K562 (cell line): ENCODE measurements around the gene OTUB2. TPM values are rescaled to one million over a fixed set of nuclear protein-coding genes. Genes with fewer than 3 reads are reported as not detected.

ENCODE experiments used
- ATAC-seq: fragments of 200-7000 bp; cut with Tn5 transposase; 3 replicates; pipeline ENCODE4 v1.9.1; 2020; ENCODE audit warnings: moderate library complexity
- BruUV-seq: library from RNA; stranded (reverse); fragments of 400-500 nt; replicated peaks from 2 replicates; lab custom pipeline; 2021; lab: Mats Ljungman, UMichigan
- CTCF ChIA-PET: fragments of 300-600 bp; formaldehyde crosslinking; extraction: SDS; loops from one replicate; lab custom pipeline; 2021; ENCODE audit warnings: low intra/inter-chr PET ratio; lab: Yijun Ruan, JAX
- POLR2A ChIA-PET: fragments of 300-600, 350-650 bp; sonication (Branson Sonifier 250); formaldehyde crosslinking; extraction: SDS; loops from one replicate; lab custom pipeline; 2021; ENCODE audit warnings: antibody characterized with exemption, inconsistent platforms; lab: Yijun Ruan, JAX
- DNase-seq, 4 experiments: peaks; one replicate each; pipeline versions ENCODE4 v3.0.0 to v3.0.0-alpha.2; 2011 to 2018; ENCODE audit warnings: low spot score in 3 of 4, mixed read lengths in 3 of 4; ENCODE audit errors: extremely low read depth in 1 of 4
- FAIRE-seq: peaks from 2 replicates; lab custom pipeline; 2011; peaks lifted over from hg19 to GRCh38; lab: Jason Lieb, UNC
- H2AFZ ChIP-seq: 2 replicates; pipeline ENCODE4 v1.6.0; 2011; ENCODE audit warnings: low read depth, low read length, control low read depth, inconsistent platforms
- H3K27ac ChIP-seq: fragments of 200-600 bp; 3 replicates; pipeline ENCODE4 v1.8.0; 2011; ENCODE audit warnings: low read depth, mild to moderate bottlenecking, control low read depth, inconsistent platforms, low read length, moderate library complexity, mixed read lengths; ENCODE audit errors: extremely low read depth
- H3K27me3 ChIP-seq, 2 experiments: fragments of 300-600 bp in 1 of 2; 2 replicates in 1 of 2; 3 replicates in 1 of 2; pipeline versions ENCODE4 v1.6.0 to v1.8.0; 2011; ENCODE audit warnings: inconsistent platforms in 2 of 2, low read length in 2 of 2, mild to moderate bottlenecking in 1 of 2, mixed read lengths in 1 of 2, moderate library complexity in 1 of 2; ENCODE audit not compliant: control insufficient read depth in 2 of 2, insufficient read depth in 2 of 2
- H3K36me3 ChIP-seq: fragments of 300-600 bp; 3 replicates; pipeline ENCODE4 v1.8.0; 2011; ENCODE audit warnings: mild to moderate bottlenecking, low read length, inconsistent platforms; ENCODE audit not compliant: control insufficient read depth, insufficient read depth
- H3K4me1 ChIP-seq, 2 experiments: fragments of 200-600 bp in 1 of 2; replicated peaks in 1 of 2; 2 replicates in 1 of 2; 3 replicates in 1 of 2; pipeline versions ENCODE4 v1.5.1 to v1.8.0; 2011; ENCODE audit warnings: inconsistent platforms in 2 of 2, low read length in 2 of 2, mild to moderate bottlenecking in 1 of 2, mixed read lengths in 1 of 2, moderate library complexity in 1 of 2; ENCODE audit not compliant: control insufficient read depth in 2 of 2, insufficient read depth in 2 of 2
- H3K4me2 ChIP-seq: 2 replicates; pipeline ENCODE4 v1.6.1; 2011; ENCODE audit warnings: low read length, control low read depth, inconsistent platforms, mixed read lengths; ENCODE audit not compliant: insufficient read depth
- H3K4me3 ChIP-seq: fragments of 200-600 bp; sonication (generic), shearing (Covaris generic); 2 replicates; pipeline ENCODE4 v1.5.1; 2016; ENCODE audit warnings: control low read depth, inconsistent platforms
- H3K79me2 ChIP-seq: fragments of 200-600 bp; 3 replicates; pipeline ENCODE4 v1.8.0; 2011; ENCODE audit warnings: low read length, inconsistent platforms; ENCODE audit not compliant: control insufficient read depth, insufficient read depth
- H3K9ac ChIP-seq, 2 experiments: 2 replicates each; pipeline versions ENCODE4 v1.6.0 to v1.6.1; 2011; ENCODE audit warnings: low read depth in 2 of 2, low read length in 2 of 2, control low read depth in 1 of 2, inconsistent platforms in 1 of 2, mild to moderate bottlenecking in 1 of 2, mixed read lengths in 1 of 2; ENCODE audit not compliant: insufficient read depth in 1 of 2
- H3K9me1 ChIP-seq: one replicate; pipeline ENCODE4 v1.6.0; 2011; ENCODE audit warnings: inconsistent platforms, mild to moderate bottlenecking, low read length, moderate library complexity; ENCODE audit not compliant: control insufficient read depth, insufficient read depth
- H3K9me3 ChIP-seq: replicated peaks from 2 replicates; pipeline ENCODE4 v1.5.1; 2011; ENCODE audit warnings: low read depth, low read length, inconsistent platforms; ENCODE audit not compliant: control insufficient read depth, insufficient read depth
- H4K20me1 ChIP-seq: replicated peaks from 2 replicates; pipeline ENCODE4 v1.6.1; 2011; ENCODE audit warnings: low read length, inconsistent platforms, mixed read lengths; ENCODE audit not compliant: control insufficient read depth, insufficient read depth
- GTF2E2 ChIP-seq: fragments of 200-800 bp; sonication (Bioruptor generic); IDR thresholded peaks from 2 replicates; pipeline ENCODE4 v1.6.1; 2016; ENCODE audit warnings: missing genetic modification characterization, missing compliant biosample characterization
- KAT2B ChIP-seq: IDR thresholded peaks from one replicate; pipeline ENCODE4 v1.6.1; 2012; ENCODE audit warnings: low read depth, mild to moderate bottlenecking, control low read depth, inconsistent platforms, low read length, moderate library complexity
- KAT8 ChIP-seq: fragments of 450-650 bp; IDR thresholded peaks from 2 replicates; pipeline ENCODE4 v1.6.1; 2016; ENCODE audit warnings: low read depth, mild to moderate bottlenecking
- MAZ ChIP-seq, 2 experiments: fragments of 450-650 bp in 1 of 2; sonication (generic) in 1 of 2; formaldehyde crosslinking; IDR thresholded peaks in 1 of 2; conservative IDR thresholded peaks in 1 of 2; 2 replicates each; pipeline versions ENCODE4 v1.4.0 to v1.5.0; 2020; ENCODE audit warnings: mild to moderate bottlenecking in 1 of 2, missing genetic modification reagents in 1 of 2
- NCOA6 ChIP-seq: fragments of 450-650 bp; IDR thresholded peaks from 2 replicates; pipeline ENCODE4 v1.6.1; 2017; ENCODE audit warnings: mild to moderate bottlenecking
- NR1H2 ChIP-seq: sonication (generic); formaldehyde crosslinking; IDR thresholded peaks from 2 replicates; pipeline ENCODE4 v1.4.0; 2020; ENCODE audit warnings: mild to moderate bottlenecking, missing genetic modification reagents
- SPI1 ChIP-seq: IDR thresholded peaks from 2 replicates; pipeline ENCODE4 v1.6.1; 2011; ENCODE audit warnings: low read depth, low read length, control low read depth, borderline replicate concordance
- ZNF764 ChIP-seq: fragments of 250-450 bp; sonication (Bioruptor Pico); IDR thresholded peaks from 2 replicates; pipeline ENCODE4 v1.4.0; 2020; ENCODE audit warnings: low read depth, mild to moderate bottlenecking, moderate library complexity
- WGBS: fragments of 100-300 bp; shearing (Covaris generic); methylation state at CpG from one replicate; pipeline ENCODE4 v1.1.6; 2016; ENCODE audit warnings: low coverage, mixed read lengths; ENCODE audit not compliant: insufficient coverage; ENCODE audit errors: missing lambda C conversion rate; 5-methylcytosine and 5-hydroxymethylcytosine counted together
- in situ Hi-C: fragments of 300-500 bp; cut with MboI; formaldehyde crosslinking; loops from 4 replicates; pipeline ENCODE4 v1.15.0; 2018; ENCODE audit warnings: inconsistent platforms, mixed read lengths
- intact Hi-C: fragments of 100-400 bp; cut with micrococcal nuclease; formaldehyde crosslinking; loops from 2 replicates; pipeline ENCODE4 v1.14.2; 2022
- polyA plus RNA-seq, 8 experiments: library from polyadenylated mRNA; depleted of rRNA in 4 of 8; stranded (reverse) in 5 of 8; unstranded in 3 of 8; fragments of >200 nt; fragmentation: Nextera tagmentation in 2 of 8; fragmentation: Illumina TruSeq in 1 of 8; extraction: Ambion mirVana in 2 of 8; extraction: Trizol in 1 of 8; gene quantifications; 2 replicates each; pipeline versions ENCODE4 v1.2.1 to v1.2.3, GENCODE V29; 2011 to 2014; ENCODE audit warnings: inconsistent platforms in 1 of 8, missing spikeins in 1 of 8
- total RNA-seq, 7 experiments: library from RNA; depleted of rRNA in 6 of 7; stranded (reverse); fragments of >200 nt in 6 of 7; fragmentation: Illumina TruSeq in 2 of 7; extraction: Trizol in 2 of 7; gene quantifications; 2 replicates each; pipeline versions ENCODE4 v1.2.1 to v1.2.3, GENCODE V29; 2011 to 2021; ENCODE audit warnings: low replicate concordance in 1 of 7
- TF ChIP-seq, protein P1 (sequence below): fragments of 250-450 bp; sonication (Bioruptor Pico); IDR thresholded peaks from 2 replicates; pipeline ENCODE4 v1.8.0; 2021; ENCODE audit warnings: moderate library complexity, mild to moderate bottlenecking, inconsistent platforms
- TF ChIP-seq, protein P2 (sequence below): fragments of 250-450 bp; sonication (Bioruptor Pico); IDR thresholded peaks from 2 replicates; pipeline ENCODE4 v1.8.0; 2022; ENCODE audit warnings: moderate library complexity, mild to moderate bottlenecking, inconsistent platforms
- TF ChIP-seq, protein P3 (sequence below): fragments of 450-650 bp; formaldehyde crosslinking; IDR thresholded peaks from 2 replicates; pipeline ENCODE4 v1.4.0; 2020; ENCODE audit warnings: mild to moderate bottlenecking, mixed read lengths
- TF ChIP-seq, protein P4 (sequence below), 3 experiments: fragments of 200-800 bp in 1 of 3; fragments of 250-450 bp in 1 of 3; fragments of 450-650 bp in 1 of 3; sonication (Bioruptor Pico) in 1 of 3; sonication (Bioruptor generic) in 1 of 3; formaldehyde crosslinking in 1 of 3; IDR thresholded peaks; 2 replicates each; pipeline versions ENCODE4 v1.6.1 to v1.8.0; 2016 to 2022; ENCODE audit warnings: mild to moderate bottlenecking in 2 of 3, missing genetic modification characterization in 2 of 3, missing compliant biosample characterization in 1 of 3, moderate library complexity in 1 of 3

The OTUB2 gene
- total and polyA plus RNA-seq, 9 of the 15 experiments (the other 6 are each of a cell fraction or from before 2014, with no cell fraction given): 0.01 to 0.31 (median 0.11) TPM

DNA sequence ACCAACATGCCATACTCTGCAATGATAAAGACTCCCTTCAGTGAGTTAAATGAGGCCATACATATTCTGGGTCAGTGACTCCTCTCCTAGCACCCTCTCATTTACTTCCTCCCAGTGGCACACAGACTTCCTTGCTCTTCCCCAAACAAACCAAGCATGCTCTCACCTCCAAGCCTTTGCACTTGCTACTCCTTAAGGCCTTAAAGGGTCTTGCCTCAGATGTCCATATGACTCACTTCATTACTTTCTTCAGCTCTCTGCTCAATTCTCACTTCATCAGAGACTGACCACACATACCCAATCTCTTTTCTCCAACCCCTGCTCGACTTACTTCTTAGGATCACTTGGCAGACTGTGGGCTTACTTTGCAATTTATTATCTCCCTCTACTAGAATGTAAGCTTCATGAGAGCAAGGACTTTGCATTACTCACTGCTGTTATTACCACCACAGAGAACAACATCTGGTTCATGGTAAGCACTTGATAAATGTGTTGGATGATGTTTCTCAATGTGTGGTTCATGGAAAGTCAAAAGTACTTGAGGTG lies 32.1 kb downstream of the OTUB2 start:
- H3K79me2 ChIP-seq: peaks cover 10% of the 10 kb centered on the region; the same call in 2 of the 3 replicates
- in situ Hi-C loops (no loop called here), intact Hi-C loops (no loop called here)
- no peak overlapping the region for H3K27ac ChIP-seq
- H4K20me1 ChIP-seq: peaks cover 5% of the 10 kb centered on the region; the same call in 1 of the 2 replicates
- no TSS peak for BruUV-seq
- no peak overlapping the region for H3K9ac ChIP-seq
- H2AFZ ChIP-seq: no peak overlapping the region
- no peak overlapping the region for H3K4me3 ChIP-seq
- H3K27me3 ChIP-seq: no peaks in the 10 kb centered on the region
- peaks cover 95% of the 10 kb centered on the region for H3K36me3 ChIP-seq
- CTCF ChIA-PET: no interaction called here
- no peak for DNase-seq
- no peaks in the 10 kb centered on the region for H3K9me3 ChIP-seq
- no peaks in the 10 kb centered on the region for H3K4me1 ChIP-seq
- POLR2A ChIA-PET: interaction anchor here (0.8 kb wide), 1 partner anchor 117 kb away, joined by 3 read pairs; no protein-coding TSS in a partner anchor
- no peak for ATAC-seq
- H3K4me2 ChIP-seq: no peak overlapping the region
- H3K9me1 ChIP-seq: no peaks in the 10 kb centered on the region
- 63% methylated on average over 1 of the region's 1 CpG for WGBS
- no peak for FAIRE-seq
- TF ChIP-seq, protein P1, sequence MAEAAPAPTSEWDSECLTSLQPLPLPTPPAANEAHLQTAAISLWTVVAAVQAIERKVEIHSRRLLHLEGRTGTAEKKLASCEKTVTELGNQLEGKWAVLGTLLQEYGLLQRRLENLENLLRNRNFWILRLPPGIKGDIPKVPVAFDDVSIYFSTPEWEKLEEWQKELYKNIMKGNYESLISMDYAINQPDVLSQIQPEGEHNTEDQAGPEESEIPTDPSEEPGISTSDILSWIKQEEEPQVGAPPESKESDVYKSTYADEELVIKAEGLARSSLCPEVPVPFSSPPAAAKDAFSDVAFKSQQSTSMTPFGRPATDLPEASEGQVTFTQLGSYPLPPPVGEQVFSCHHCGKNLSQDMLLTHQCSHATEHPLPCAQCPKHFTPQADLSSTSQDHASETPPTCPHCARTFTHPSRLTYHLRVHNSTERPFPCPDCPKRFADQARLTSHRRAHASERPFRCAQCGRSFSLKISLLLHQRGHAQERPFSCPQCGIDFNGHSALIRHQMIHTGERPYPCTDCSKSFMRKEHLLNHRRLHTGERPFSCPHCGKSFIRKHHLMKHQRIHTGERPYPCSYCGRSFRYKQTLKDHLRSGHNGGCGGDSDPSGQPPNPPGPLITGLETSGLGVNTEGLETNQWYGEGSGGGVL (CRISPR knock-in tag): no peak
- no peak for TF ChIP-seq NCOA6
- TF ChIP-seq ZNF764 (CRISPR knock-in tag): no peak
- TF ChIP-seq KAT8: no peak
- TF ChIP-seq KAT2B: no peak
- TF ChIP-seq, protein P2, sequence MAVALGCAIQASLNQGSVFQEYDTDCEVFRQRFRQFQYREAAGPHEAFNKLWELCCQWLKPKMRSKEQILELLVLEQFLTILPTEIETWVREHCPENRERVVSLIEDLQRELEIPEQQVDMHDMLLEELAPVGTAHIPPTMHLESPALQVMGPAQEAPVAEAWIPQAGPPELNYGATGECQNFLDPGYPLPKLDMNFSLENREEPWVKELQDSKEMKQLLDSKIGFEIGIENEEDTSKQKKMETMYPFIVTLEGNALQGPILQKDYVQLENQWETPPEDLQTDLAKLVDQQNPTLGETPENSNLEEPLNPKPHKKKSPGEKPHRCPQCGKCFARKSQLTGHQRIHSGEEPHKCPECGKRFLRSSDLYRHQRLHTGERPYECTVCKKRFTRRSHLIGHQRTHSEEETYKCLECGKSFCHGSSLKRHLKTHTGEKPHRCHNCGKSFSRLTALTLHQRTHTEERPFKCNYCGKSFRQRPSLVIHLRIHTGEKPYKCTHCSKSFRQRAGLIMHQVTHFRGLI (CRISPR knock-in tag): no peak
- no peak for TF ChIP-seq GTF2E2
- TF ChIP-seq MAZ (CRISPR knock-in tag; conservative IDR thresholded peaks at IDR 0.05 in 1 of 2, IDR thresholded peaks at IDR 0.05 in 1 of 2): no peak
- no peak for TF ChIP-seq NR1H2 (CRISPR knock-in tag)
- TF ChIP-seq, protein P3, sequence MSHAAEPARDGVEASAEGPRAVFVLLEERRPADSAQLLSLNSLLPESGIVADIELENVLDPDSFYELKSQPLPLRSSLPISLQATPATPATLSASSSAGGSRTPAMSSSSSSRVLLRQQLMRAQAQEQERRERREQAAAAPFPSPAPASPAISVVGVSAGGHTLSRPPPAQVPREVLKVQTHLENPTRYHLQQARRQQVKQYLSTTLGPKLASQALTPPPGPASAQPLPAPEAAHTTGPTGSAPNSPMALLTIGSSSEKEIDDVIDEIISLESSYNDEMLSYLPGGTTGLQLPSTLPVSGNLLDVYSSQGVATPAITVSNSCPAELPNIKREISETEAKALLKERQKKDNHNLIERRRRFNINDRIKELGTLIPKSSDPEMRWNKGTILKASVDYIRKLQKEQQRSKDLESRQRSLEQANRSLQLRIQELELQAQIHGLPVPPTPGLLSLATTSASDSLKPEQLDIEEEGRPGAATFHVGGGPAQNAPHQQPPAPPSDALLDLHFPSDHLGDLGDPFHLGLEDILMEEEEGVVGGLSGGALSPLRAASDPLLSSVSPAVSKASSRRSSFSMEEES (CRISPR knock-in tag): no peak
- TF ChIP-seq, protein P4, sequence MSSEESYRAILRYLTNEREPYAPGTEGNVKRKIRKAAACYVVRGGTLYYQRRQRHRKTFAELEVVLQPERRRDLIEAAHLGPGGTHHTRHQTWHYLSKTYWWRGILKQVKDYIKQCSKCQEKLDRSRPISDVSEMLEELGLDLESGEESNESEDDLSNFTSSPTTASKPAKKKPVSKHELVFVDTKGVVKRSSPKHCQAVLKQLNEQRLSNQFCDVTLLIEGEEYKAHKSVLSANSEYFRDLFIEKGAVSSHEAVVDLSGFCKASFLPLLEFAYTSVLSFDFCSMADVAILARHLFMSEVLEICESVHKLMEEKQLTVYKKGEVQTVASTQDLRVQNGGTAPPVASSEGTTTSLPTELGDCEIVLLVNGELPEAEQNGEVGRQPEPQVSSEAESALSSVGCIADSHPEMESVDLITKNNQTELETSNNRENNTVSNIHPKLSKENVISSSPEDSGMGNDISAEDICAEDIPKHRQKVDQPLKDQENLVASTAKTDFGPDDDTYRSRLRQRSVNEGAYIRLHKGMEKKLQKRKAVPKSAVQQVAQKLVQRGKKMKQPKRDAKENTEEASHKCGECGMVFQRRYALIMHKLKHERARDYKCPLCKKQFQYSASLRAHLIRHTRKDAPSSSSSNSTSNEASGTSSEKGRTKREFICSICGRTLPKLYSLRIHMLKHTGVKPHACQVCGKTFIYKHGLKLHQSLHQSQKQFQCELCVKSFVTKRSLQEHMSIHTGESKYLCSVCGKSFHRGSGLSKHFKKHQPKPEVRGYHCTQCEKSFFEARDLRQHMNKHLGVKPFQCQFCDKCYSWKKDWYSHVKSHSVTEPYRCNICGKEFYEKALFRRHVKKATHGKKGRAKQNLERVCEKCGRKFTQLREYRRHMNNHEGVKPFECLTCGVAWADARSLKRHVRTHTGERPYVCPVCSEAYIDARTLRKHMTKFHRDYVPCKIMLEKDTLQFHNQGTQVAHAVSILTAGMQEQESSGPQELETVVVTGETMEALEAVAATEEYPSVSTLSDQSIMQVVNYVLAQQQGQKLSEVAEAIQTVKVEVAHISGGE (CRISPR knock-in tag; IDR thresholded peaks at IDR 0.05): no peak
- no peak for TF ChIP-seq SPI1
